Measurements from ENCODE around the gene SLC6A11. TPM values are rescaled to one million over a fixed set of nuclear protein-coding genes. Genes with fewer than 3 reads are reported as not detected.

Gene SLC6A11
- total and polyA plus RNA-seq, 7 donors = 0.06 TPM; not detected in 6

DNA sequence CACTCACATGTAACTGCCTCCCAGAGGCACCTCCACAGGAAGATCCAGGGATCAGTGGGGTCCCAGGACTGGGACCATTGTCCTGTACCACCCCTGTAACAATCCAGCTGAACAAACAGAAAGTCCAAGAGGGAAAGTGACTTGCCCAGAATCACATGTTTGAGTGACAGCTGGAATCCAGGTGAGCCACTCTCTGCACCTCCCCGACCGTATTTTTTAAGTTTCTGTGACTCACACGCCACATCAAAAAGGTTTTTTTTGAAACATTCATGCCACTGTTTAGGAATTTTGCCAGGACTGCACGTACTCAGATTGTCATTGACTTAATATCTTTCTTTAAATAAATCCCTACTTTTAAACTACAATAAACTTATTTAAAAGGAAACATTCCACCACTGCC, 166.8 kb downstream of the SLC6A11 start:
- Histone ChIP-seq H3K4me1 (peaks cover 10% of the 10 kb centered on the region), H3K27me3 (ENCODE audit: insufficient read depth in 3 of 3, low read length in 2 of 3) (no peaks in the 10 kb centered on the region), H3K36me3 (ENCODE audit: insufficient read depth in 1 of 2, low read depth in 1 of 2) (no peaks in the 10 kb centered on the region), H3K9me3 (no peaks in the 10 kb centered on the region), H3K27ac (no peak overlapping the region), H3K4me3 (peak overlapping the region; percentile 4)
- WGBS, 3 donors = 6 to 10% (median 10%) methylated on average over 4 of the region's 4 CpGs
- DNase-seq (no peak), ATAC-seq (no peak)
- intact Hi-C loops (cut with DNase I) = loop anchor here in 1 of 2 donors (2.0 kb wide), 1 partner anchor 28 kb away; no protein-coding TSS in a partner anchor
- TF ChIP-seq, protein P1, sequence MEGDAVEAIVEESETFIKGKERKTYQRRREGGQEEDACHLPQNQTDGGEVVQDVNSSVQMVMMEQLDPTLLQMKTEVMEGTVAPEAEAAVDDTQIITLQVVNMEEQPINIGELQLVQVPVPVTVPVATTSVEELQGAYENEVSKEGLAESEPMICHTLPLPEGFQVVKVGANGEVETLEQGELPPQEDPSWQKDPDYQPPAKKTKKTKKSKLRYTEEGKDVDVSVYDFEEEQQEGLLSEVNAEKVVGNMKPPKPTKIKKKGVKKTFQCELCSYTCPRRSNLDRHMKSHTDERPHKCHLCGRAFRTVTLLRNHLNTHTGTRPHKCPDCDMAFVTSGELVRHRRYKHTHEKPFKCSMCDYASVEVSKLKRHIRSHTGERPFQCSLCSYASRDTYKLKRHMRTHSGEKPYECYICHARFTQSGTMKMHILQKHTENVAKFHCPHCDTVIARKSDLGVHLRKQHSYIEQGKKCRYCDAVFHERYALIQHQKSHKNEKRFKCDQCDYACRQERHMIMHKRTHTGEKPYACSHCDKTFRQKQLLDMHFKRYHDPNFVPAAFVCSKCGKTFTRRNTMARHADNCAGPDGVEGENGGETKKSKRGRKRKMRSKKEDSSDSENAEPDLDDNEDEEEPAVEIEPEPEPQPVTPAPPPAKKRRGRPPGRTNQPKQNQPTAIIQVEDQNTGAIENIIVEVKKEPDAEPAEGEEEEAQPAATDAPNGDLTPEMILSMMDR (IDR thresholded peaks at IDR 0.05) = no peak

GRCh38 chr3:10983219-10983916, 167.3 kb downstream of the SLC6A11 start:
- intact Hi-C loops (cut with DNase I) = loop anchor here in 1 of 2 donors (2.0 kb wide), 1 partner anchor 29 kb away; no protein-coding TSS in a partner anchor
- no peak for DNase-seq
- Histone ChIP-seq H3K27ac (no peak overlapping the region), H3K27me3 (ENCODE audit: insufficient read depth in 3 of 3, low read length in 2 of 3) (no peaks in the 10 kb centered on the region), H3K9me3 (no peaks in the 10 kb centered on the region), H3K4me3 (peak overlapping the region; percentile 4), H3K4me1 (peaks cover 10% of the 10 kb centered on the region), H3K36me3 (ENCODE audit: insufficient read depth in 1 of 2, low read depth in 1 of 2) (no peaks in the 10 kb centered on the region)
- TF ChIP-seq, protein P1 (IDR thresholded peaks at IDR 0.05) = peak; percentile 78
- ATAC-seq = peak; percentile 82 to 88 (median 87)
- 23 to 24% (median 23%) methylated on average over 7 of the region's 7 CpGs for WGBS, 3 donors

- TF ChIP-seq, protein P1 (IDR thresholded peaks at IDR 0.05) = no peak
- H3K9me3 ChIP-seq = no peaks in the 10 kb centered on the region
- no peaks in the 10 kb centered on the region for H3K27me3 ChIP-seq (ENCODE audit: insufficient read depth in 3 of 3, low read length in 2 of 3)
- H3K36me3 ChIP-seq (ENCODE audit: insufficient read depth in 1 of 2, low read depth in 1 of 2) = no peaks in the 10 kb centered on the region
- ATAC-seq (no peak), DNase-seq (no peak)
- H3K27ac ChIP-seq = no peak overlapping the region
- H3K4me1 ChIP-seq = peaks cover 10% of the 10 kb centered on the region
- WGBS, 3 donors = 76 to 93% (median 86%) methylated on average over 1 of the region's 1 CpG
- H3K4me3 ChIP-seq = no peak overlapping the region
- intact Hi-C loops (cut with DNase I) = loop anchor here in 1 of 2 donors (2.0 kb wide), 1 partner anchor 40 kb away; no protein-coding TSS in a partner anchor
Observed at GRCh38 chr3:10984371-10984896, 168.4 kb downstream of the SLC6A11 start.

- Histone ChIP-seq H3K4me1 (peaks cover 10% of the 10 kb centered on the region), H3K27me3 (ENCODE audit: insufficient read depth in 3 of 3, low read length in 2 of 3) (peaks cover 0 to 3% (median 0%) of the 10 kb centered on the region in 3 donors), H3K27ac (no peak overlapping the region), H3K36me3 (ENCODE audit: insufficient read depth in 1 of 2, low read depth in 1 of 2) (no peaks in the 10 kb centered on the region), H3K9me3 (no peaks in the 10 kb centered on the region), H3K4me3 (no peak overlapping the region)
- TF ChIP-seq, protein P1 (IDR thresholded peaks at IDR 0.05) = no peak
- 53 to 64% (median 54%) methylated on average over 1 of the region's 1 CpG for WGBS, 3 donors
- intact Hi-C loops (cut with DNase I) = loop anchor here (1.0 to 2.0 kb wide), 2 partner anchors 40 kb away; no protein-coding TSS in a partner anchor
- ATAC-seq (no peak), DNase-seq (no peak)
Observed at GRCh38 chr3:10985181-10985580, 169.2 kb downstream of the SLC6A11 start.

Measured in psoas muscle (tissue), 8 donors.